K562 (cell line): ENCODE data around the gene TBXAS1. TPM values are rescaled to one million over a fixed set of nuclear protein-coding genes. Genes with fewer than 3 reads are reported as not detected.

Experiments used
- ATAC-seq: fragments of 200-7000 bp; cut with Tn5 transposase; 3 replicates; pipeline ENCODE4 v1.9.1; 2020; ENCODE audit warnings: moderate library complexity
- BruUV-seq: library from RNA; stranded (reverse); fragments of 400-500 nt; replicated peaks from 2 replicates; lab custom pipeline; 2021; lab: Mats Ljungman, UMichigan
- CTCF ChIA-PET: fragments of 300-600 bp; formaldehyde crosslinking; extraction: SDS; loops from one replicate; lab custom pipeline; 2021; ENCODE audit warnings: low intra/inter-chr PET ratio; lab: Yijun Ruan, JAX
- POLR2A ChIA-PET: fragments of 300-600, 350-650 bp; sonication (Branson Sonifier 250); formaldehyde crosslinking; extraction: SDS; loops from one replicate; lab custom pipeline; 2021; ENCODE audit warnings: antibody characterized with exemption, inconsistent platforms; lab: Yijun Ruan, JAX
- DNase-seq, 4 experiments: peaks; one replicate each; pipeline versions ENCODE4 v3.0.0 to v3.0.0-alpha.2; 2011 to 2018; ENCODE audit warnings: low spot score in 3 of 4, mixed read lengths in 3 of 4; ENCODE audit errors: extremely low read depth in 1 of 4
- FAIRE-seq: peaks from 2 replicates; lab custom pipeline; 2011; peaks lifted over from hg19 to GRCh38; lab: Jason Lieb, UNC
- H2AFZ ChIP-seq: 2 replicates; pipeline ENCODE4 v1.6.0; 2011; ENCODE audit warnings: low read depth, low read length, control low read depth, inconsistent platforms
- H3K27ac ChIP-seq: fragments of 200-600 bp; 3 replicates; pipeline ENCODE4 v1.8.0; 2011; ENCODE audit warnings: low read depth, mild to moderate bottlenecking, control low read depth, inconsistent platforms, low read length, moderate library complexity, mixed read lengths; ENCODE audit errors: extremely low read depth
- H3K27me3 ChIP-seq, 2 experiments: fragments of 300-600 bp in 1 of 2; 2 replicates in 1 of 2; 3 replicates in 1 of 2; pipeline versions ENCODE4 v1.6.0 to v1.8.0; 2011; ENCODE audit warnings: inconsistent platforms in 2 of 2, low read length in 2 of 2, mild to moderate bottlenecking in 1 of 2, mixed read lengths in 1 of 2, moderate library complexity in 1 of 2; ENCODE audit not compliant: control insufficient read depth in 2 of 2, insufficient read depth in 2 of 2
- H3K36me3 ChIP-seq: fragments of 300-600 bp; 3 replicates; pipeline ENCODE4 v1.8.0; 2011; ENCODE audit warnings: mild to moderate bottlenecking, low read length, inconsistent platforms; ENCODE audit not compliant: control insufficient read depth, insufficient read depth
- H3K4me1 ChIP-seq, 2 experiments: fragments of 200-600 bp in 1 of 2; replicated peaks in 1 of 2; 2 replicates in 1 of 2; 3 replicates in 1 of 2; pipeline versions ENCODE4 v1.5.1 to v1.8.0; 2011; ENCODE audit warnings: inconsistent platforms in 2 of 2, low read length in 2 of 2, mild to moderate bottlenecking in 1 of 2, mixed read lengths in 1 of 2, moderate library complexity in 1 of 2; ENCODE audit not compliant: control insufficient read depth in 2 of 2, insufficient read depth in 2 of 2
- H3K4me2 ChIP-seq: 2 replicates; pipeline ENCODE4 v1.6.1; 2011; ENCODE audit warnings: low read length, control low read depth, inconsistent platforms, mixed read lengths; ENCODE audit not compliant: insufficient read depth
- H3K4me3 ChIP-seq: fragments of 200-600 bp; sonication (generic), shearing (Covaris generic); 2 replicates; pipeline ENCODE4 v1.5.1; 2016; ENCODE audit warnings: control low read depth, inconsistent platforms
- H3K79me2 ChIP-seq: fragments of 200-600 bp; 3 replicates; pipeline ENCODE4 v1.8.0; 2011; ENCODE audit warnings: low read length, inconsistent platforms; ENCODE audit not compliant: control insufficient read depth, insufficient read depth
- H3K9ac ChIP-seq, 2 experiments: 2 replicates each; pipeline versions ENCODE4 v1.6.0 to v1.6.1; 2011; ENCODE audit warnings: low read depth in 2 of 2, low read length in 2 of 2, control low read depth in 1 of 2, inconsistent platforms in 1 of 2, mild to moderate bottlenecking in 1 of 2, mixed read lengths in 1 of 2; ENCODE audit not compliant: insufficient read depth in 1 of 2
- H3K9me1 ChIP-seq: one replicate; pipeline ENCODE4 v1.6.0; 2011; ENCODE audit warnings: inconsistent platforms, mild to moderate bottlenecking, low read length, moderate library complexity; ENCODE audit not compliant: control insufficient read depth, insufficient read depth
- H3K9me3 ChIP-seq: replicated peaks from 2 replicates; pipeline ENCODE4 v1.5.1; 2011; ENCODE audit warnings: low read depth, low read length, inconsistent platforms; ENCODE audit not compliant: control insufficient read depth, insufficient read depth
- H4K20me1 ChIP-seq: replicated peaks from 2 replicates; pipeline ENCODE4 v1.6.1; 2011; ENCODE audit warnings: low read length, inconsistent platforms, mixed read lengths; ENCODE audit not compliant: control insufficient read depth, insufficient read depth
- SOX6 ChIP-seq: fragments of 450-650 bp; IDR thresholded peaks from 2 replicates; pipeline ENCODE4 v1.6.1; 2014; ENCODE audit warnings: mild to moderate bottlenecking
- ZNF766 ChIP-seq: fragments of 200-800 bp; sonication (Bioruptor generic); conservative IDR thresholded peaks from 2 replicates; pipeline ENCODE4 v1.6.1; 2016; ENCODE audit warnings: missing genetic modification characterization, missing compliant biosample characterization
- WGBS: fragments of 100-300 bp; shearing (Covaris generic); methylation state at CpG from one replicate; pipeline ENCODE4 v1.1.6; 2016; ENCODE audit warnings: low coverage, mixed read lengths; ENCODE audit not compliant: insufficient coverage; ENCODE audit errors: missing lambda C conversion rate; 5-methylcytosine and 5-hydroxymethylcytosine counted together
- in situ Hi-C: fragments of 300-500 bp; cut with MboI; formaldehyde crosslinking; loops from 4 replicates; pipeline ENCODE4 v1.15.0; 2018; ENCODE audit warnings: inconsistent platforms, mixed read lengths
- intact Hi-C: fragments of 100-400 bp; cut with micrococcal nuclease; formaldehyde crosslinking; loops from 2 replicates; pipeline ENCODE4 v1.14.2; 2022
- polyA plus RNA-seq, 8 experiments: library from polyadenylated mRNA; depleted of rRNA in 4 of 8; stranded (reverse) in 5 of 8; unstranded in 3 of 8; fragments of >200 nt; fragmentation: Nextera tagmentation in 2 of 8; fragmentation: Illumina TruSeq in 1 of 8; extraction: Ambion mirVana in 2 of 8; extraction: Trizol in 1 of 8; gene quantifications; 2 replicates each; pipeline versions ENCODE4 v1.2.1 to v1.2.3, GENCODE V29; 2011 to 2014; ENCODE audit warnings: inconsistent platforms in 1 of 8, missing spikeins in 1 of 8
- total RNA-seq, 7 experiments: library from RNA; depleted of rRNA in 6 of 7; stranded (reverse); fragments of >200 nt in 6 of 7; fragmentation: Illumina TruSeq in 2 of 7; extraction: Trizol in 2 of 7; gene quantifications; 2 replicates each; pipeline versions ENCODE4 v1.2.1 to v1.2.3, GENCODE V29; 2011 to 2021; ENCODE audit warnings: low replicate concordance in 1 of 7
- TF ChIP-seq, protein P1 (sequence below): fragments of 450-650 bp; IDR thresholded peaks from 2 replicates; pipeline ENCODE4 v1.6.1; 2017; ENCODE audit warnings: antibody characterized with exemption
- TF ChIP-seq, protein P2 (sequence below): sonication (generic); formaldehyde crosslinking; IDR thresholded peaks from 2 replicates; pipeline ENCODE4 v1.8.1; 2023; ENCODE audit warnings: missing genetic modification reagents, mild to moderate bottlenecking, borderline replicate concordance
- TF ChIP-seq, protein P3 (sequence below): sonication (generic); formaldehyde crosslinking; IDR thresholded peaks from 2 replicates; pipeline ENCODE4 v1.8.1; 2022; ENCODE audit warnings: missing genetic modification reagents

TBXAS1 gene
- total and polyA plus RNA-seq, 9 of the 15 experiments (the other 6 are each of a cell fraction or from before 2014, with no cell fraction given) = 1.1 to 8.3 (median 1.9) TPM

DNA sequence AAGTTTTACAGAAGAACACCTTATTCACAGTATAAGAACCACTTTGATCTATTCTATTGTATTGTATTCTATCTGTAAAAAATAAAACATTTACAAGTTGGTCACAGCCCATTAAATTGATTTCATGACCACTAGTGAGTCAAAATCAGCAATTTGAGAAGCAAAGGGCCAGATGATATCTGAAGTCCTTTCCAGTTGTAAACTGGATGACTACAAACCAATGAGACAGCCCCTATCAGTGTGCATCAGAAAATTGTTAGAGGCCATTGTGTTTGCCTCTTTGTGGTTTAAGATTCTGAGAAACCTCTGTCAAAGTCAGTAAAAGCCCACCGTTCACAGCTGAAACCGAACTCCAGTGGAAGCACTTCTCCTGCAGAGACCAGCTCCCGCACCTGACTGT lies 54.8 kb downstream of the TBXAS1 start:
- Histone ChIP-seq H3K9me1 (no peaks in the 10 kb centered on the region), H3K4me3 (no peak overlapping the region), H3K79me2 (no peaks in the 10 kb centered on the region), H3K9ac (no peak overlapping the region), H3K27me3 (no peaks in the 10 kb centered on the region; a peak in 1 of 5 replicates), H4K20me1 (no peaks in the 10 kb centered on the region), H3K4me1 (peaks cover 4 to 17% of the 10 kb centered on the region in 2 experiments; a peak in 4 of 5 replicates), H3K9me3 (no peaks in the 10 kb centered on the region), H2AFZ (no peak overlapping the region), H3K4me2 (no peak overlapping the region), H3K27ac (no peak overlapping the region), H3K36me3 (no peaks in the 10 kb centered on the region)
- POLR2A ChIA-PET = interaction anchor here (0.9 to 1.4 kb wide), 3 partner anchors 10 to 30 kb away, joined by 3 read pairs; no protein-coding TSS in a partner anchor
- in situ Hi-C loops = no loop called here
- BruUV-seq = no TSS peak
- TF ChIP-seq, protein P1, sequence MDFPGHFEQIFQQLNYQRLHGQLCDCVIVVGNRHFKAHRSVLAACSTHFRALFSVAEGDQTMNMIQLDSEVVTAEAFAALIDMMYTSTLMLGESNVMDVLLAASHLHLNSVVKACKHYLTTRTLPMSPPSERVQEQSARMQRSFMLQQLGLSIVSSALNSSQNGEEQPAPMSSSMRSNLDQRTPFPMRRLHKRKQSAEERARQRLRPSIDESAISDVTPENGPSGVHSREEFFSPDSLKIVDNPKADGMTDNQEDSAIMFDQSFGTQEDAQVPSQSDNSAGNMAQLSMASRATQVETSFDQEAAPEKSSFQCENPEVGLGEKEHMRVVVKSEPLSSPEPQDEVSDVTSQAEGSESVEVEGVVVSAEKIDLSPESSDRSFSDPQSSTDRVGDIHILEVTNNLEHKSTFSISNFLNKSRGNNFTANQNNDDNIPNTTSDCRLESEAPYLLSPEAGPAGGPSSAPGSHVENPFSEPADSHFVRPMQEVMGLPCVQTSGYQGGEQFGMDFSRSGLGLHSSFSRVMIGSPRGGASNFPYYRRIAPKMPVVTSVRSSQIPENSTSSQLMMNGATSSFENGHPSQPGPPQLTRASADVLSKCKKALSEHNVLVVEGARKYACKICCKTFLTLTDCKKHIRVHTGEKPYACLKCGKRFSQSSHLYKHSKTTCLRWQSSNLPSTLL = no peak
- TF ChIP-seq ZNF766 (CRISPR knock-in tag) = peak; percentile 68; the same call in 1 of the 2 replicates
- peak; percentile 51; the same call in 1 of the 2 replicates for TF ChIP-seq SOX6
- no peak for ATAC-seq
- no peak for DNase-seq
- no peak for FAIRE-seq
- CTCF ChIA-PET = no interaction called here
- intact Hi-C loops = no loop called here
- 28% methylated on average over 3 of the region's 3 CpGs for WGBS

DNA sequence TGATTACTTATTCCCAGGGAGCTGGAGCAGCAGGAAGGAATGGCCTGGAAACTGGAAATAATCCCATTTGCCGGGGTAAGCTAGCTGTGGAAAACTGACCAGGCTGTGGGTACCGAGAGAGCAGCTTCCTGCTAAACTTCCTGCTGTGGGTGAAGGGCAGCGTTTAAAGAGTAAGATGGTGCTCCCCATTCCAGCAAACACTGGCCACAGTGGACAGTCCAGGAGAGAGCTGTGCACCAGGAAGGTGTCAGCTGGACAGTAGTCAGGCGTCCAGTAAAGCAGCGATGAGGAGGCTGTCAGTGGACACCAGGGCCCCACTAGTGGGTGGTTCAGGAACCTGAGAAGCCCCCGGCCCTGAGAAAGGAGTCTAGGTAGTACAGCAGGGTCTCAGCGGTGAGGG lies 55.4 kb downstream of the TBXAS1 start:
- WGBS = 51% methylated on average over 7 of the region's 7 CpGs
- ChIA-PET POLR2A (interaction anchor here (1.2 to 2.1 kb wide), 3 partner anchors 10 to 106 kb away, joined by 3 to 7 read pairs (median 3); no protein-coding TSS in a partner anchor), CTCF (no interaction called here)
- Histone ChIP-seq H2AFZ (no peak overlapping the region), H3K9me1 (no peaks in the 10 kb centered on the region), H3K36me3 (no peaks in the 10 kb centered on the region), H3K9me3 (no peaks in the 10 kb centered on the region), H4K20me1 (no peaks in the 10 kb centered on the region), H3K4me1 (peaks cover 4 to 18% of the 10 kb centered on the region in 2 experiments; a peak in 4 of 5 replicates), H3K4me3 (no peak overlapping the region), H3K4me2 (no peak overlapping the region), H3K27ac (no peak overlapping the region), H3K9ac (no peak overlapping the region), H3K79me2 (no peaks in the 10 kb centered on the region), H3K27me3 (no peaks in the 10 kb centered on the region; a peak in 1 of 5 replicates)
- in situ Hi-C loops = no loop called here
- no peak for FAIRE-seq
- intact Hi-C loops = no loop called here
- no peak for DNase-seq
- ATAC-seq = no peak
- BruUV-seq = no TSS peak
- TF ChIP-seq, protein P2, sequence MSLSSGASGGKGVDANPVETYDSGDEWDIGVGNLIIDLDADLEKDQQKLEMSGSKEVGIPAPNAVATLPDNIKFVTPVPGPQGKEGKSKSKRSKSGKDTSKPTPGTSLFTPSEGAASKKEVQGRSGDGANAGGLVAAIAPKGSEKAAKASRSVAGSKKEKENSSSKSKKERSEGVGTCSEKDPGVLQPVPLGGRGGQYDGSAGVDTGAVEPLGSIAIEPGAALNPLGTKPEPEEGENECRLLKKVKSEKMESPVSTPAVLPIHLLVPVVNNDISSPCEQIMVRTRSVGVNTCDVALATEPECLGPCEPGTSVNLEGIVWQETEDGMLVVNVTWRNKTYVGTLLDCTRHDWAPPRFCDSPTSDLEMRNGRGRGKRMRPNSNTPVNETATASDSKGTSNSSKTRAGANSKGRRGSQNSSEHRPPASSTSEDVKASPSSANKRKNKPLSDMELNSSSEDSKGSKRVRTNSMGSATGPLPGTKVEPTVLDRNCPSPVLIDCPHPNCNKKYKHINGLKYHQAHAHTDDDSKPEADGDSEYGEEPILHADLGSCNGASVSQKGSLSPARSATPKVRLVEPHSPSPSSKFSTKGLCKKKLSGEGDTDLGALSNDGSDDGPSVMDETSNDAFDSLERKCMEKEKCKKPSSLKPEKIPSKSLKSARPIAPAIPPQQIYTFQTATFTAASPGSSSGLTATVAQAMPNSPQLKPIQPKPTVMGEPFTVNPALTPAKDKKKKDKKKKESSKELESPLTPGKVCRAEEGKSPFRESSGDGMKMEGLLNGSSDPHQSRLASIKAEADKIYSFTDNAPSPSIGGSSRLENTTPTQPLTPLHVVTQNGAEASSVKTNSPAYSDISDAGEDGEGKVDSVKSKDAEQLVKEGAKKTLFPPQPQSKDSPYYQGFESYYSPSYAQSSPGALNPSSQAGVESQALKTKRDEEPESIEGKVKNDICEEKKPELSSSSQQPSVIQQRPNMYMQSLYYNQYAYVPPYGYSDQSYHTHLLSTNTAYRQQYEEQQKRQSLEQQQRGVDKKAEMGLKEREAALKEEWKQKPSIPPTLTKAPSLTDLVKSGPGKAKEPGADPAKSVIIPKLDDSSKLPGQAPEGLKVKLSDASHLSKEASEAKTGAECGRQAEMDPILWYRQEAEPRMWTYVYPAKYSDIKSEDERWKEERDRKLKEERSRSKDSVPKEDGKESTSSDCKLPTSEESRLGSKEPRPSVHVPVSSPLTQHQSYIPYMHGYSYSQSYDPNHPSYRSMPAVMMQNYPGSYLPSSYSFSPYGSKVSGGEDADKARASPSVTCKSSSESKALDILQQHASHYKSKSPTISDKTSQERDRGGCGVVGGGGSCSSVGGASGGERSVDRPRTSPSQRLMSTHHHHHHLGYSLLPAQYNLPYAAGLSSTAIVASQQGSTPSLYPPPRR (CRISPR knock-in tag) = 0 out of 2 replicates have a peak, but pooled peaks have one; percentile 5
- TF ChIP-seq, protein P3, sequence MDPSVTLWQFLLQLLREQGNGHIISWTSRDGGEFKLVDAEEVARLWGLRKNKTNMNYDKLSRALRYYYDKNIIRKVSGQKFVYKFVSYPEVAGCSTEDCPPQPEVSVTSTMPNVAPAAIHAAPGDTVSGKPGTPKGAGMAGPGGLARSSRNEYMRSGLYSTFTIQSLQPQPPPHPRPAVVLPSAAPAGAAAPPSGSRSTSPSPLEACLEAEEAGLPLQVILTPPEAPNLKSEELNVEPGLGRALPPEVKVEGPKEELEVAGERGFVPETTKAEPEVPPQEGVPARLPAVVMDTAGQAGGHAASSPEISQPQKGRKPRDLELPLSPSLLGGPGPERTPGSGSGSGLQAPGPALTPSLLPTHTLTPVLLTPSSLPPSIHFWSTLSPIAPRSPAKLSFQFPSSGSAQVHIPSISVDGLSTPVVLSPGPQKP = no peak
